GM12872 (cell line): ENCODE measurements around the gene SNCAIP.

Experiments
- CTCF ChIP-seq: IDR thresholded peaks from 3 replicates; pipeline ENCODE4 v1.5.1; 2011; ENCODE audit warnings: low read depth, mild to moderate bottlenecking, low read length, moderate library complexity; ENCODE audit not compliant: insufficient read depth

SNCAIP gene

GRCh38 chr5:122412966-122413365, 100.9 kb downstream of the SNCAIP start:
- no peak for TF ChIP-seq CTCF

GRCh38 chr5:122413722-122414121, 101.7 kb downstream of the SNCAIP start:
- TF ChIP-seq CTCF, result no peak

- TF ChIP-seq CTCF, result peak; percentile 71
These were observed 103.2 kb downstream of the SNCAIP start for GRCh38 chr5:122415030-122415800.

- no peak for TF ChIP-seq CTCF
These were observed 103.7 kb downstream of the SNCAIP start for GRCh38 chr5:122415801-122416120.

GRCh38 chr5:122419142-122419894, 107.3 kb downstream of the SNCAIP start:
- TF ChIP-seq CTCF, result no peak

GRCh38 chr5:122420091-122420490, 108.1 kb downstream of the SNCAIP start:
- TF ChIP-seq CTCF, result no peak

GRCh38 chr5:122420537-122421236, 108.7 kb downstream of the SNCAIP start:
- TF ChIP-seq CTCF, result no peak
